Measurements from ENCODE around the gene TMEM121. TPM values are rescaled to one million over a fixed set of nuclear protein-coding genes. Genes with fewer than 3 reads are reported as not detected.
A peak's percentile ranks its signal among the peaks of the same experiment; 100 is the strongest.
"Not testable (repeated sequence)": the region's sequence is repeated elsewhere in the genome, so short reads cannot be mapped to it uniquely, and the experiment has no call there.

The TMEM121 gene
- total RNA-seq, 1 donor from 2014 or later: 23.1 TPM

DNA sequence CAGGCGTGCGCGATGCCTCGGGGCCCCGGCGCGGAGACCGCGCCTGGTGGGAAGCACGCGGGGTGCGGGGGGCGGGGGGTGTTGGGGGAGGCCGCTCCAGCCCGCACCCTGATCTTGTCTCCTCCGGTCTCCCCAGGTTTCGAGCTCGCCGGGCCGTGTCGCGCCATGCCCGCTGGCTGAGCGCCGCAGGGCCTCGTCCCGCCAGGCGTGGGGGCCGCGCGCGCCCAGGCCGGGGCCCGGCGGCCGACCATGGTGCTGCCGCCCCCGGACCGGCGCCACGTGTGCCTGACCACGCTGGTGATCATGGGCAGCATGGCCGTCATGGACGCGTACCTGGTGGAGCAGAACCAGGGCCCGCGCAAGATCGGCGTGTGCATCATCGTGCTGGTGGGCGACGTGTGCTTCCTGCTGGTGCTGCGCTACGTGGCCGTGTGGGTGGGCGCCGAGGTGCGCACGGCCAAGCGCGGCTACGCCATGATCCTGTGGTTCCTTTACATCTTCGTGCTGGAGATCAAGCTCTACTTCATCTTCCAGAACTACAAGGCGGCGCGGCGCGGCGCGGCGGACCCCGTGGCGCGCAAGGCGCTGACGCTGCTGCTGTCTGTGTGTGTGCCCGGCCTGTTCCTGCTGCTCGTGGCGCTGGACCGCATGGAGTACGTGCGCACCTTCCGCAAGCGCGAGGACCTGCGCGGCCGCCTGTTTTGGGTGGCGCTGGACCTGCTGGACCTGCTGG, 2.4 kb downstream of the TMEM121 start:
- no peak for DNase-seq

GRCh38 chr14:105529319-105529568, 2.9 kb downstream of the TMEM121 start:
- no peak for DNase-seq

GRCh38 chr14:105529569-105530284, 3.3 kb downstream of the TMEM121 start:
- no peak for DNase-seq

GRCh38 chr14:105530285-105531087, 4.1 kb downstream of the TMEM121 start:
- DNase-seq: no peak

DNA sequence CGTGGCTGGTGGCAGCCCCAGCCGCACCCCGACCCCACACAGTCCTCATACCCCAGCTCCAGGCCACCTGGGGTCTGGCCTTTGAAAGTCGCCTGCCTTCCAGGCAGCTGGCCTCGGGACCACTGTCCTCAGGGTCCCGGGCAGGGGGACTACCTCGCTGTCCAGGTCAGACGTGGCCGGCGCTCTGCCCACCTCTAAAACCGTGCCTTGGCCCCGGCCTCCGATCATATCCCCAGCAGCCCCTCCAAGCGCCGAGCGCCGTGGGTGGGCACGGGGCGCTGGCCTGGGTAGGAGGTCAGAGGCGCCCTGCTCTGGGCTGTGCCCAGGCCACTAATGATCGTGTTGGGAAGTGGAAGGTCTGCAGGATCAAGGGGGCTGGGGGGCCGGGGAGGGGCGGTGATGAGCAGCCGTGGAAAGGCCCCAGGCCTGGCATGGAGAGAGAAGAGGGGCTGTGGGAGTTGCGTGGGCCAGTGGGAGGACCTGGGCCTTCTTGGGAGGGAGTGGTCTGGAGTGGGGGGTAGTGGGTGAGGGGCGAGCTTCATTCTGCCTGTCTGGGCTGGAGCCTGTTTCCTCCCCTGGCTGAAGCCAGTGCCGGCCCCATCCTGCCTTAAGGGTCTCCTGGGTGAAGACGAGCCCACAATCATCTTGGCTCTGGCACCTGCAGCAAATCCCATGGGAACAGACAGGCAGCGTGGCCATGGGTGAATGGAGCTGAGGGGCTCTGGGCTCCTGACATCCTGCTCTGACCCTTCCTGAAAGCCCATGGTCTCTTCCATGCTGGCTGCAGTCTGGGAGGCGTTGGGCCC, 4.9 kb downstream of the TMEM121 start:
- DNase-seq: no peak

- no peak for DNase-seq
Measured at GRCh38 chr14:105531894-105532623, 5.7 kb downstream of the TMEM121 start.

GRCh38 chr14:105532735-105533141, 6.4 kb downstream of the TMEM121 start:
- no peak for DNase-seq

- no peak for DNase-seq
Measured at GRCh38 chr14:105533391-105533790, 7.0 kb downstream of the TMEM121 start.

DNA sequence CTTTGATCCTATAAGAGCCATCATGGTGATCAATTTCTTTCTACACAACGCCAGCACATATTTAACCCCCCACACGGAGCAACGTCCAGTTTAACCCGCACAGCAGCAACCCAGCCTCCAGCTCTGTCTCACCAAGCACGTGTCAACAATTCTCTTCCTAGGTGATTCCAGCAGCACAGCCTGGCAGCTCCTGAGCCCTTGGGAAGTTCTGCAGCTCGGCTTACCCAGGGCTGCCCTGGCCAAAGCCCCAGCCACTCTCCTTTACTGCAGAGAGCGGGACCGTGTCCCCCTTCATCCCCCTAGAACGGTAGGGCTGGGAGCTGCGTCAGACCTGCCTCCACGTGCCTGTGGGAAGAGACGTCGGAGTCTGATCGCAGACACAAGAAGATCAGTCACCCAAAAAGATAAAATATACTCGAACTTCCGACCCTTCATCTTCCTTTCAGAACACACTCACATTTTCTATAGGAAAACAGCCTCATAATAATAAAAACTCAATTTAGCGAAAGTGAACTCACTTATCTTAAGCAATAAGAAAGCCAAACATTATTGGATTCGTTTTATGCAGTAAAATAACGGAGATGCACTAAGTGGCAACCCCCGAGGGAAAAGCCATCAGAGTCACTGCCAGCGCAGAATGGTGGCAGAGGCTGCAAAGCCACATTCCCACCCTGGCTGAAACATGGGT, 7.6 kb downstream of the TMEM121 start:
- no peak for DNase-seq

GRCh38 chr14:105534586-105534985, 8.2 kb downstream of the TMEM121 start:
- no peak for DNase-seq

DNA sequence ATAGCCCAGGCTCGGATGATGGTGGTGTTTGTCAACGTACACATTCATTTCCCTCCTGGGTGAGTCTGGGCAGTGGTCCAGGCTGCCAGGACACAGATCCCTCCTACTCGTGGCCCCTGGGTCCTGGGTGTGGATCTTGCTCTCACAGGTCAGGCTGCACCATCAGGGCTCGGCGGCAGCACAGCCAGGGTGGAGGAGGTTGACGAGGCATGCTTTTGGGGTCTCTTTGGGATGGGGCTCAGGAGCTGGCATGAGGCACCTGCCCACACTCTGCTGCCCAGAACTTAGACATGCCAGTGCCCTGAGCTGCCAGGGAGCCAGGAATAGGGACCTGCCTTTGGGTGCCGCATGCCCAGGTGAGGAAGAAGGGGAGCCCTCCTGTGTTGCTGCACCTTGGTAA, 9.7 kb downstream of the TMEM121 start:
- DNase-seq: no peak

DNA sequence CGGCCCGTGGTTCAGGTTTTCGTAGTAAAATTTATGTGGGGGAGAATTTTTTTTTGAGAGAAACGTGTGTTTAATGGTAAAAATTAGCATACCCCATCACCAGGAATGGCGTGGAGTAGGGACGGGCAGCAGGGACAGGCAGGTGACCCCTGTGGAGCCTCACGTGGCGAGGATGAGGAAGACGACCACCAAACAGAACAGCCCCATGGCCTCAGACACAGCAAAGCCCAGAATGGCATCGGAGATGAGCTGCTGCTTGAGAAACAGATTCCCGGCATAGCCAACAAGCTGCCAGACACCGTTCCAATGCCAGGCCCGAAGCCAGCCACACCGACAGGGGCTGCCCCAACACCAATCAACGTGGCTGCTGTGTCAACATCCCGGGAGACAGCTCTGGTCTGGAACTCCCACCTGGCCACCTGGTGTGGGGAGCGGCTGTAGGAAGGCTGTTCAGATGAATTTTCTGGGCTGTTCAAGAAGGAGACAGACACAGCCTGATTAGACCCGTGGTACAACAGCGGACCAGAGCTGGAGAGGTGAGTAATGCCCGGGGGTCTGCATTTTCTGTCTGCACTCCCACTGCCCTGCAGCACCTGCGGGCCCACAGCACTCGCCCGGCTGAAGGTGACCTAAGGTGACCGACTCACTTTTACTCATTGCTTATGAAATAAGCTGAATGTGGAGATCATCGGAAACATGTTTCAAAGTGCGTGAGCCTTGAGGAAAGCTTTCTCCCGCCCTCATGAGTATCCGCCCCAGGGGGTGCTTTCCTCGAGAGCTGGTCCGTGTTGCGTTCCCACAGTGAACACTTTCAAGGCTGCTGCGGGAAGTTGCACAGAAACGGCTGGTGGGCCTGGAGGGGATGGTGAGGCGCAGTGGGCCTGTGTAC, 10.6 kb downstream of the TMEM121 start:
- no peak for DNase-seq

GRCh38 chr14:105537580-105538474, 11.4 kb downstream of the TMEM121 start:
- peak; percentile 20 for DNase-seq

DNA sequence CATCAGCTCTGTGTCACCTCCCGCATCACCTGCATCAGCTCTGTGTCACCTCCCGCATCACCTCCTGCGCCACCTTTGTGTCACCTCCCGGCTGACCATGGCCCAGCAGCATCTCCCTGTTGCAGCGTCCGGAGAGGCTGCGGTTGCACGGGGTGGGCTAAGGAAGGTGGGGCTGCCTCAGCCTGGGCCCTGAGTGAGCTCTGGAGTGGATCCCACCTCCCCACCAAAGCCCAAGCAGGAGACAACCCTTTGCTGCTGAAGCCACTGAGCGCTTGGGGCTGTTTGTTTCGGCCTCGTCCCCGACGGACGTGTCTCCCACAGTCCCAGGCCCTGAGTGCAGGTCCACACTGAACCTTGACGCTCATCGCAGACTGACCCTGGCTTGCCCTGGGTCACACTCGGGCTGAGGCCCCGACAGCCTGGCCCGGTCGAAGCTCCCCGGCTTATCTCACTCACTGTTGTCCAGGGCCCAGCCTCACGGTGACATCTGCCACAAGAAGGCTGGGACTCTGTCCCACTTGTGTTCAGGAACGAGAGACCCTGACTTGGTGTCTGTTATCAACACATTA, 12.2 kb downstream of the TMEM121 start:
- DNase-seq: no peak

DNA sequence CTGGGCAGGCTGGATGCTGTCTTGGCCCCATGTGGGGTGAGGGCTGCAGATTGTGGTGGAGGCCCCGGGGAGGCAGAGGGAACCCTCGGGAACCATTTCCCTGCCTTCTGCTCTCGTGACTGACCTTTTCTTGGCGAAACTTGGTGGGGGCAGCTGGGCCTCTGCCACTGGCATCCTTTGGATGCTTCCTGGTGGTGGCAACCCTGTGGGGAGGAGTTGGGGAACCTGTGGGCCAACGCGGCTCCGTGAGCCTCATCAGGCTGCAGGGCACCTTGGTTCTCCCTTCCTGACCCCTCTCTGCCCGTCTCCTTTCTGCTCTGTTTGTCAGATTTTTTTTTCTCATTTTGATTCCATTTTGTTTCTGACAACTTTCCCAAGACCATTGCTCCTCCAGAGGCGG, 14.4 kb downstream of the TMEM121 start:
- no peak for DNase-seq

DNA sequence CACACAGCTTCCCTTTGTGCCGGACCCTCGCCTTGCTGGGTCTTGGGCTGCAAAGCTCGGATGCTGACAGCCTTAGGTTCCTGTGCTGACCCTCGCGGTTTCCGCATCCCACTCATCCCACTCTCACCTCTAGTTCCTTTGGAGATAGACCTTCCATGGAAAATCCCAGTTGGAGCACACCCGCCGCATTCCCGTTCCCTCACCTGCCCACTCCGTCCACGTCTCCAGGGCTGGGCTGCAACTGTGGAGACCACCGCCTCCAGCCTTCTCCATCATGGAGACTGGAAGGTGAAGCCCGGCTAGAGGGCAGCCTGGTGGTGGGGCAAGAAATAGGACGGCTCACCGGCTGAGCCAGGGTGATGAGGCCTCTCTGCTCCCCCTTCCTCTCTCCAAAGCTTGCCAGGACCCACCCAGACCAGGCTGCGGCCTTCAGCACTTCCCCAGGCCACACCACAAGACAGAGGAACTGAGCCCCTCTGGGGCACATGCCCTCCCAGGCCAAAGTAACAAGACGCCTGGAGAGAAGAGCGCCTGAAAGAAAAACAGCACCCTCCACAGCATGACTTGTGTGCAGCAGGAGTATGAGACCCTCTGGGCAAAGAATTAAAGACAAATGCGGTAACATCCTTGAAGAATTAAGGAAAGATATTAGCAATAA, 15.0 kb downstream of the TMEM121 start:
- no peak for DNase-seq

- DNase-seq: not testable (repeated sequence)
Measured at GRCh38 chr14:105545676-105546075, 19.3 kb downstream of the TMEM121 start.

DNA sequence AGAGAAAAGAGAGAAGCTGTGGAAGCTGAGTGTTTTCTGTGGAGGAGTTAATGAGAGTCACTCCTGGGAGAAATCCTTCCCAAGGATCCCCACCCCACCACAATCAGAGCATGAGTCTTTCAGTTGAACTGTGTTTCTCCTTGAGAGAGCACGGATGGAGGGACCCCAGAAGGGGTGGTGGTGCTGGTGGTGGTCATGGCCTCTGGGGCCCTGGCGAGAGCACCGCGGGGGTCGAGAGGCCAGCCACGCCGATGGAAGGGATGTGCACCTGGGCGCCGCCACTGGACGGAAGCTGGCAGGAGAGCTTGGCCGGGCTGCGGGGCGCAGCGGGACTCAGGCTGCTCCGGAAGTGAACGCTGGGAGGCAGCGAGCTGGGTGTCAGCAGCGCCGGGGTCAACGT, 20.0 kb downstream of the TMEM121 start:
- DNase-seq: not testable (repeated sequence)
